Gastrocnemius medialis (tissue), 4 donors: ENCODE data around the gene ZNF777. TPM values are rescaled to one million over a fixed set of nuclear protein-coding genes. Genes with fewer than 3 reads are reported as not detected.

Experiments
- ATAC-seq, 2 donors: fragments of 150-250 bp; one replicate each; pipeline ENCODE4 v1.9.1; 2016
- DNase-seq, 2 donors: peaks; one replicate each; pipeline ENCODE4 v3.0.0-alpha.2; 2019
- H3K27ac ChIP-seq, 4 donors: fragments of 200-600 bp; sonication (generic); 1 replicate in 1 of 4; 2 replicates in 3 of 4; pipeline ENCODE4 v1.5.1; 2016 to 2018; ENCODE audit warnings: mild to moderate bottlenecking in 2 of 4, moderate library complexity in 1 of 4
- H3K27me3 ChIP-seq, 3 donors: fragments of 200-600 bp; sonication (generic) in 2 of 3; 1 replicate in 1 of 3; 2 replicates in 2 of 3; pipeline versions ENCODE4 v1.5.1 to v1.6.0; 2016 to 2019; ENCODE audit warnings: mild to moderate bottlenecking in 1 of 3, moderate library complexity in 1 of 3
- H3K36me3 ChIP-seq, 2 donors: fragments of 200-600 bp; sonication (generic) in 1 of 2; one replicate each; pipeline ENCODE4 v1.5.1; 2017 to 2018
- H3K4me1 ChIP-seq, 2 donors: fragments of 200-600 bp; sonication (generic) in 1 of 2; one replicate each; pipeline ENCODE4 v1.5.1; 2016 to 2017; ENCODE audit warnings: mild to moderate bottlenecking in 2 of 2
- H3K4me3 ChIP-seq, 4 donors: fragments of 200-600 bp; sonication (generic) in 3 of 4; 1 replicate in 1 of 4; 2 replicates in 3 of 4; pipeline ENCODE4 v1.5.1; 2016 to 2019; ENCODE audit warnings: mild to moderate bottlenecking in 2 of 4
- H3K9me3 ChIP-seq, 3 donors: fragments of 200-600 bp; sonication (generic) in 2 of 3; 1 replicate in 1 of 3; 2 replicates in 2 of 3; pipeline ENCODE4 v1.5.1; 2016 to 2019
- CTCF ChIP-seq, 5 experiments: fragments of 450-650 bp in 3 of 5; fragments of 200-600 bp in 2 of 5; sonication (generic) in 2 of 5; IDR thresholded peaks in 4 of 5; conservative IDR thresholded peaks in 1 of 5; 1 replicate in 4 of 5; 2 replicates in 1 of 5; pipeline ENCODE4 v1.5.1; 2016 to 2019; ENCODE audit warnings: antibody characterized with exemption in 5 of 5, mild to moderate bottlenecking in 3 of 5, moderate library complexity in 3 of 5
- POLR2A ChIP-seq, 2 donors: fragments of 450-650 bp; IDR thresholded peaks; one replicate each; pipeline ENCODE4 v1.6.1; 2017; ENCODE audit warnings: antibody characterized with exemption in 2 of 2, mild to moderate bottlenecking in 2 of 2, moderate library complexity in 2 of 2
- in situ Hi-C, 4 donors: fragments of 200-750 bp; cut with MboI; loops; one replicate each; pipeline versions ENCODE4 v1.15.0 to v1.8.0; 2017; ENCODE audit warnings: low sequenced_read_pairs in 4 of 4
- intact Hi-C: fragments of 100-400 bp; cut with DNase I; formaldehyde crosslinking; loops from one replicate; pipeline ENCODE4 v1.15.1; 2023; ENCODE audit warnings: low total_unique reads
- total RNA-seq, 4 donors: library from RNA; depleted of rRNA; stranded (reverse); fragments of >200 nt; gene quantifications; one replicate each; pipeline versions ENCODE4 v1.1.0 to v1.2.3, GENCODE V29; 2016

ZNF777 gene
- total RNA-seq, 4 donors from 2014 or later: 7.6 to 17.6 (median 15.1) TPM

- peaks cover 0 to 39% of the 10 kb centered on the region in 2 donors for H3K36me3 ChIP-seq
- no peaks in the 10 kb centered on the region for H3K9me3 ChIP-seq
- TF ChIP-seq POLR2A (IDR thresholded peaks at IDR 0.05): no peak
- TF ChIP-seq CTCF (IDR thresholded peaks at IDR 0.05 in 4 of 5, conservative IDR thresholded peaks at IDR 0.05 in 1 of 5): no peak
- H3K4me3 ChIP-seq: no peak overlapping the region
- H3K4me1 ChIP-seq: peaks cover 11% of the 10 kb centered on the region in 2 donors
- no peaks in the 10 kb centered on the region for H3K27me3 ChIP-seq
- DNase-seq: no peak
- ATAC-seq: no peak
- in situ Hi-C loops (no loop called here), intact Hi-C loops (no loop called here)
- H3K27ac ChIP-seq: no peak overlapping the region
These were observed 5.5 kb downstream of the ZNF777 start for GRCh38 chr7:149455175-149455950.

- H3K36me3 ChIP-seq: peaks cover 0 to 45% of the 10 kb centered on the region in 2 donors
- H3K27ac ChIP-seq: no peak overlapping the region
- DNase-seq: no peak
These were observed 6.1 kb downstream of the ZNF777 start for GRCh38 chr7:149454750-149455149.

GRCh38 chr7:149454006-149454405 is 6.9 kb downstream of the ZNF777 start:
- Histone ChIP-seq H3K27me3 (no peaks in the 10 kb centered on the region), H3K4me3 (no peak overlapping the region), H3K9me3 (no peaks in the 10 kb centered on the region), H3K27ac (no peak overlapping the region), H3K36me3 (peaks cover 0 to 53% of the 10 kb centered on the region in 2 donors), H3K4me1 (peaks cover 9 to 10% of the 10 kb centered on the region in 2 donors)
- in situ Hi-C loops: no loop called here
- intact Hi-C loops: no loop called here
- TF ChIP-seq POLR2A (IDR thresholded peaks at IDR 0.05): no peak
- no peak for ATAC-seq
- no peak for DNase-seq

More at GRCh38 chr7:149454750-149455149, 6.1 kb downstream of the ZNF777 start:
- no peak overlapping the region for H3K4me3 ChIP-seq
- H3K27me3 ChIP-seq: no peaks in the 10 kb centered on the region
- TF ChIP-seq POLR2A (IDR thresholded peaks at IDR 0.05) (no peak), CTCF (IDR thresholded peaks at IDR 0.05 in 4 of 5, conservative IDR thresholded peaks at IDR 0.05 in 1 of 5) (no peak)
- peaks cover 11% of the 10 kb centered on the region in 2 donors for H3K4me1 ChIP-seq
- no peaks in the 10 kb centered on the region for H3K9me3 ChIP-seq
- in situ Hi-C loops: no loop called here
- intact Hi-C loops: no loop called here
- ATAC-seq: no peak

GRCh38 chr7:149450821-149451220 is 10.0 kb downstream of the ZNF777 start:
- peaks cover 0 to 82% of the 10 kb centered on the region in 2 donors for H3K36me3 ChIP-seq
- DNase-seq (no peak), ATAC-seq (no peak)

More at GRCh38 chr7:149450821-149451220, 10.0 kb downstream of the ZNF777 start:
- no peak overlapping the region for H3K4me3 ChIP-seq
- in situ Hi-C loops (no loop called here), intact Hi-C loops (no loop called here)
- H3K4me1 ChIP-seq: no peaks in the 10 kb centered on the region
- H3K27me3 ChIP-seq: no peaks in the 10 kb centered on the region
- H3K27ac ChIP-seq: no peak overlapping the region
- H3K9me3 ChIP-seq: no peaks in the 10 kb centered on the region
- no peak for TF ChIP-seq POLR2A (IDR thresholded peaks at IDR 0.05)
- TF ChIP-seq CTCF (IDR thresholded peaks at IDR 0.05 in 4 of 5, conservative IDR thresholded peaks at IDR 0.05 in 1 of 5): no peak
